Cardiac septum (tissue), 1 donor: ENCODE results near the gene CFAP100. TPM values are rescaled to one million over a fixed set of nuclear protein-coding genes. Genes with fewer than 3 reads are reported as not detected.

ENCODE experiments used
- DNase-seq: peaks from one replicate; pipeline ENCODE4 v3.0.0-alpha.2; 2020; ENCODE audit warnings: low spot score
- intact Hi-C: fragments of 100-400 bp; cut with DNase I; formaldehyde crosslinking; loops from one replicate; pipeline ENCODE4 v1.14.0; 2022
- total RNA-seq: library from RNA; stranded (reverse); fragmentation: NEBNext Ultra II Directional; extraction: Animal tissue kit (Norgen Biotek cat#: 25700); gene quantifications from one replicate; pipeline ENCODE4 v1.2.1, GENCODE V29; 2021
- donor health status: DM: no; HTN: no; CAD: no.

CFAP100 gene
- total RNA-seq, 1 donor from 2014 or later: not detected

- intact Hi-C loops: no loop called here
- no peak for DNase-seq
Observed at GRCh38 chr3:126435456-126436315, 41.0 kb downstream of the CFAP100 start.

GRCh38 chr3:126436826-126437717, 42.4 kb downstream of the CFAP100 start:
- intact Hi-C loops: no loop called here
- peak; percentile 61 for DNase-seq

GRCh38 chr3:126438186-126438585, 43.5 kb downstream of the CFAP100 start:
- DNase-seq: no peak
- intact Hi-C loops: no loop called here

- DNase-seq: peak; percentile 53
- intact Hi-C loops: no loop called here
Observed at GRCh38 chr3:126438746-126439145, 44.0 kb downstream of the CFAP100 start.

GRCh38 chr3:126439346-126439967, 44.7 kb downstream of the CFAP100 start:
- intact Hi-C loops: no loop called here

GRCh38 chr3:126439968-126440708, 45.4 kb downstream of the CFAP100 start:
- peak; percentile 68 for DNase-seq
- intact Hi-C loops: no loop called here

More at GRCh38 chr3:126439346-126439967, 44.7 kb downstream of the CFAP100 start:
- DNase-seq: no peak

- intact Hi-C loops: no loop called here
- DNase-seq: no peak
Observed at GRCh38 chr3:126440709-126440995, 45.9 kb downstream of the CFAP100 start.

- intact Hi-C loops: no loop called here
- DNase-seq: no peak
Observed at GRCh38 chr3:126441256-126441880, 46.7 kb downstream of the CFAP100 start.

GRCh38 chr3:126442094-126442855, 47.6 kb downstream of the CFAP100 start:
- DNase-seq: peak; percentile 74
- intact Hi-C loops: no loop called here

- no peak for DNase-seq
- intact Hi-C loops: no loop called here
Observed at GRCh38 chr3:126442856-126443242, 48.1 kb downstream of the CFAP100 start.

GRCh38 chr3:126445506-126445905, 50.8 kb downstream of the CFAP100 start:
- no peak for DNase-seq
- intact Hi-C loops: no loop called here

GRCh38 chr3:126446301-126446700, 51.6 kb downstream of the CFAP100 start:
- no peak for DNase-seq
- intact Hi-C loops: no loop called here

- intact Hi-C loops: no loop called here
- DNase-seq: no peak
Observed at GRCh38 chr3:126446791-126447190, 52.1 kb downstream of the CFAP100 start.

GRCh38 chr3:126447456-126448106, 52.9 kb downstream of the CFAP100 start:
- intact Hi-C loops: no loop called here
- DNase-seq: no peak

- no peak for DNase-seq
- intact Hi-C loops: no loop called here
Observed at GRCh38 chr3:126448136-126448892, 53.6 kb downstream of the CFAP100 start.

- intact Hi-C loops: no loop called here
- DNase-seq: no peak
Observed at GRCh38 chr3:126448893-126449180, 54.1 kb downstream of the CFAP100 start.

- intact Hi-C loops: no loop called here
- DNase-seq: no peak
Observed at GRCh38 chr3:126449621-126450051, 54.9 kb downstream of the CFAP100 start.
